Breast epithelium (tissue), 3 donors: ENCODE data around the gene TNF.

Source experiments
- POLR2A ChIP-seq: fragments of 450-650 bp; IDR thresholded peaks from one replicate; pipeline ENCODE4 v1.6.1; 2016; ENCODE audit warnings: antibody characterized with exemption, mild to moderate bottlenecking, moderate library complexity
- TF ChIP-seq, protein P1 (sequence below), 3 donors: fragments of 450-650 bp; IDR thresholded peaks; one replicate each; pipeline ENCODE4 v1.5.1; 2016 to 2017; ENCODE audit warnings: antibody characterized with exemption in 3 of 3, mild to moderate bottlenecking in 3 of 3, moderate library complexity in 3 of 3

DNA sequence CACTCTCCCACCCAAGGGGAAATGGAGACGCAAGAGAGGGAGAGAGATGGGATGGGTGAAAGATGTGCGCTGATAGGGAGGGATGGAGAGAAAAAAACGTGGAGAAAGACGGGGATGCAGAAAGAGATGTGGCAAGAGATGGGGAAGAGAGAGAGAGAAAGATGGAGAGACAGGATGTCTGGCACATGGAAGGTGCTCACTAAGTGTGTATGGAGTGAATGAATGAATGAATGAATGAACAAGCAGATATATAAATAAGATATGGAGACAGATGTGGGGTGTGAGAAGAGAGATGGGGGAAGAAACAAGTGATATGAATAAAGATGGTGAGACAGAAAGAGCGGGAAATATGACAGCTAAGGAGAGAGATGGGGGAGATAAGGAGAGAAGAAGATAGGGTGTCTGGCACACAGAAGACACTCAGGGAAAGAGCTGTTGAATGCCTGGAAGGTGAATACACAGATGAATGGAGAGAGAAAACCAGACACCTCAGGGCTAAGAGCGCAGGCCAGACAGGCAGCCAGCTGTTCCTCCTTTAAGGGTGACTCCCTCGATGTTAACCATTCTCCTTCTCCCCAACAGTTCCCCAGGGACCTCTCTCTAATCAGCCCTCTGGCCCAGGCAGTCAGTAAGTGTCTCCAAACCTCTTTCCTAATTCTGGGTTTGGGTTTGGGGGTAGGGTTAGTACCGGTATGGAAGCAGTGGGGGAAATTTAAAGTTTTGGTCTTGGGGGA lies 754 bp downstream of the TNF start:
- TF ChIP-seq, protein P1, sequence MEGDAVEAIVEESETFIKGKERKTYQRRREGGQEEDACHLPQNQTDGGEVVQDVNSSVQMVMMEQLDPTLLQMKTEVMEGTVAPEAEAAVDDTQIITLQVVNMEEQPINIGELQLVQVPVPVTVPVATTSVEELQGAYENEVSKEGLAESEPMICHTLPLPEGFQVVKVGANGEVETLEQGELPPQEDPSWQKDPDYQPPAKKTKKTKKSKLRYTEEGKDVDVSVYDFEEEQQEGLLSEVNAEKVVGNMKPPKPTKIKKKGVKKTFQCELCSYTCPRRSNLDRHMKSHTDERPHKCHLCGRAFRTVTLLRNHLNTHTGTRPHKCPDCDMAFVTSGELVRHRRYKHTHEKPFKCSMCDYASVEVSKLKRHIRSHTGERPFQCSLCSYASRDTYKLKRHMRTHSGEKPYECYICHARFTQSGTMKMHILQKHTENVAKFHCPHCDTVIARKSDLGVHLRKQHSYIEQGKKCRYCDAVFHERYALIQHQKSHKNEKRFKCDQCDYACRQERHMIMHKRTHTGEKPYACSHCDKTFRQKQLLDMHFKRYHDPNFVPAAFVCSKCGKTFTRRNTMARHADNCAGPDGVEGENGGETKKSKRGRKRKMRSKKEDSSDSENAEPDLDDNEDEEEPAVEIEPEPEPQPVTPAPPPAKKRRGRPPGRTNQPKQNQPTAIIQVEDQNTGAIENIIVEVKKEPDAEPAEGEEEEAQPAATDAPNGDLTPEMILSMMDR (IDR thresholded peaks at IDR 0.05): no peak
- no peak for TF ChIP-seq POLR2A
